DLD1 (cell line): Measurements from ENCODE around the gene SLC26A1.

Experiments
- in situ Hi-C: cut with HindIII; loops from 2 replicates; pipeline ENCODE4 v1.10.0; 2017; ENCODE audit warnings: low sequenced_read_pairs

The SLC26A1 gene

DNA sequence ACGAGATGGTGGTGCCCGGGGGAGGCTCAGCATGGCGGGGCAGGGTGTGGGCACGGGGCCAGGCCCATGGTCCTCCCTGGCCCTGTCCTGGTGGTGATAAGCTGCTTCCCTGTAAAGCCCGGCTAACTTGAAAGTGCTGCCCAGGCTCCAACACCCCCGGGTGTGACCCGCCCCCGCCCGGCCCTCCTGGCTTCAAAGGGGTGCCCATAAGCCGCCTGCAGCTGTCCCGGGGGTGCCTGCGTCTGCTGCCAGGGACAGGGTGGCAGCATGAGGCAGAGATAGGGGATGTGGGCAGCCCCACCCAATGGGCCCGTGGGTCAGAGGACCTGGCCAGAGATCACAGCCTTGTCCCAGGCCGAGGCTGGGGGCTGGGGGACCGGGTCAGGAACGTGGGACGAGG is 36.3 kb upstream of the SLC26A1 start:
- in situ Hi-C loops: no loop called here

DNA sequence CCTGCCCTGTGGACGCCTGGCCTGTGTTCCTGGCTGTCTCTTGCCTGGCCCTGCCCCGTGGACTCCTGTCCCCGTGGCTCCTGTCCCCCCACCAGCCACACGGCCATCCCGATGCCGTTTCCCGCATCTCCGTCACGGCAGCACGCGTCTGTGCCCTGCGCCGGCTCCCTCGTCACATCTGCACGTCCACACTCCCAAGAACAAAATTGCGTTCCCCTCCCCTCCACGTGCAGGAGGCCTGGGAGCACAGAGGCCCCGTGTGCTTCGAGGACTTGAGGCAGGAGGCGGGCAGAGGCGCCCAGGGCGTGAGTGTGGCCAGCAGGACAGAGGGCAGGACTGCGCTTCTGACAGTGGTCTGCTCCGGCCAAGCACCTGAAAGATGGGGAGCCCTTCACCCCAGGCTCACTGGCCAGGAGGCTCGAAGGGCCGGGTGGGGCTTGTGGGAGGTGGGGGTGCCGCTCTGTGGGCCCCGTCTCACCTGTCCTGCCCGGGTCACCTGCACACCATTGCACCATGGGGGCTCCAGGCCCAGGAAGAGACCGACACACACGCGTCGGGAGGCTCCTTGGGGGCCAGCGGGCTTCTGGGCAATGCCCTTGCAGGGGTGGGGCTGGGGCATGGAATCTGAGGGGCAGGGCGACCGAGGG is 35.5 kb upstream of the SLC26A1 start:
- in situ Hi-C loops: no loop called here

DNA sequence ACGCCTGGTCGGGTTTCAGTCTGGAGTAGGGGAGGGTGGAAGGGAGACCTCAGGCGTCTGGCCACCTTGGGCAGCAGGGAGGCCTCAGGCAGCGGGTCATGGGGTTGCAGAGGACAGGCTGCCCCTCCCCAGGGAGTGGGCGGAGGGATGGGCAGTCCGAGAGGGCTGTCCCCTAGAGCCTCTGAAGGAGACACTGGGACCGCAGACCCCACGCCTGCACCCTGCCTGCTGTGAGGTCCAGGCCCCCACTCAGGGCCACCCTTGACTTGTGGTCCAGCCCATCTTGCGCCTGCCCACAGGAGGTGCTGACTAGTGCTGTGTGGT is 34.7 kb upstream of the SLC26A1 start:
- in situ Hi-C loops: no loop called here

DNA sequence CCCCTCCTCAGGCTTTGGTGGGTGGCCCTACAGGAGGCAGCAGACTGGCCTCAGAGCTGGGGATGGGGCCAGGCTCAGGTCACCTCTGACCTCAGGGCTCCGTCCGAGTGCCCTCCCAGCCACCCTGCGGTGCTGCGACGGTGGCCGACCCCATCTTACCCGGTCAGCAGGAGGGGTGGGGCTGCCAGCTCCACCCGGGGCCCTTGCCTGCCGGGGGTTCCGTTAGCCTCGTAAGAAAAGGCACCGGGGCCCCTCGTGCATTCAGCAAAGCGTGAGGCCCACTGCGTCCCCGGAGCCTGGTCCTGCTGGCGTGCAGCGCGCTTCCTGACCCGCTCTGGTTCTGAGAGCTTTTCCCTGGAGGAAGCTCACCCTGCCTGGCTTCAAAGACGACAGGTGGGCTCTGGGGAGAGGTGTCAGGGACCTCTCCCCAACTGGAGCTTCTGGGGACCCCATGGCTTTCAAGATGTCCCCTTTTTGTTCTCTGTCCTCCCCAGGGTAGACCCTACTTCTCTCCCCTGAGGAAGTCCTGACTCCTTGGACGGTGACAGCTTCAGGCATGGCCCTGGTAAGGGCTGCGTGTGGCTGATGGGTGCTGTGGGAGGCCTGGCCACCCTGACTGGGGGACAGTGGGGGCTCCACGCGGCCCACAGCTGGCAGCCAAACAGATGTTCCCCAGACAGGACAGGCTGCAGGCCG is 34.2 kb upstream of the SLC26A1 start:
- in situ Hi-C loops: no loop called here

- in situ Hi-C loops: no loop called here
Observed at GRCh38 chr4:1026115-1026514, 32.9 kb upstream of the SLC26A1 start.

- in situ Hi-C loops: no loop called here
Observed at GRCh38 chr4:1024882-1025545, 31.8 kb upstream of the SLC26A1 start.

DNA sequence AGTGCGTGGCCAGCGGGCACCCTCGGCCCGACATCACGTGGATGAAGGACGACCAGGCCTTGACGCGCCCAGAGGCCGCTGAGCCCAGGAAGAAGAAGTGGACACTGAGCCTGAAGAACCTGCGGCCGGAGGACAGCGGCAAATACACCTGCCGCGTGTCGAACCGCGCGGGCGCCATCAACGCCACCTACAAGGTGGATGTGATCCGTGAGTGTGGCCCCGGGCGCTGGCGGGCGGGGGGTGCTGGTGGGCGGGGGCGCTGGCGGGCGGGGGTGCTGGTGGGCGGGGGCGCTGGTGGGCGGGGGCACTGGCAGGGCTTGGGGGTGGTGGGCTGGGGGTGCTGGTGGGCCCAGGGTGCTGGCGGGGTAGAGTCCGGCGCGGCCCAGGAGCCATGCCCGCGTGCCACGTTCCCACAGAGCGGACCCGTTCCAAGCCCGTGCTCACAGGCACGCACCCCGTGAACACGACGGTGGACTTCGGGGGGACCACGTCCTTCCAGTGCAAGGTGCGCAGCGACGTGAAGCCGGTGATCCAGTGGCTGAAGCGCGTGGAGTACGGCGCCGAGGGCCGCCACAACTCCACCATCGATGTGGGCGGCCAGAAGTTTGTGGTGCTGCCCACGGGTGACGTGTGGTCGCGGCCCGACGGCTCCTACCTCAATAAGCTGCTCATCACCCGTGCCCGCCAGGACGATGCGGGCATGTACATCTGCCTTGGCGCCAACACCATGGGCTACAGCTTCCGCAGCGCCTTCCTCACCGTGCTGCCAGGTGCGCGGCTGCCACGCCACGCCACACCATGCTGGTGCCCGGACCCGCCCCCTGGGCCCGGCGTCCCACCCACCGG is 30.9 kb upstream of the SLC26A1 start:
- in situ Hi-C loops: no loop called here

- in situ Hi-C loops: no loop called here
Observed at GRCh38 chr4:1023075-1023640, 30.0 kb upstream of the SLC26A1 start.

GRCh38 chr4:1022739-1023066 is 29.5 kb upstream of the SLC26A1 start:
- in situ Hi-C loops: no loop called here

GRCh38 chr4:1022051-1022738 is 29.0 kb upstream of the SLC26A1 start:
- in situ Hi-C loops: no loop called here

- in situ Hi-C loops: no loop called here
Observed at GRCh38 chr4:1021386-1022050, 28.3 kb upstream of the SLC26A1 start.

- in situ Hi-C loops: no loop called here
Observed at GRCh38 chr4:1019729-1020470, 26.7 kb upstream of the SLC26A1 start.

DNA sequence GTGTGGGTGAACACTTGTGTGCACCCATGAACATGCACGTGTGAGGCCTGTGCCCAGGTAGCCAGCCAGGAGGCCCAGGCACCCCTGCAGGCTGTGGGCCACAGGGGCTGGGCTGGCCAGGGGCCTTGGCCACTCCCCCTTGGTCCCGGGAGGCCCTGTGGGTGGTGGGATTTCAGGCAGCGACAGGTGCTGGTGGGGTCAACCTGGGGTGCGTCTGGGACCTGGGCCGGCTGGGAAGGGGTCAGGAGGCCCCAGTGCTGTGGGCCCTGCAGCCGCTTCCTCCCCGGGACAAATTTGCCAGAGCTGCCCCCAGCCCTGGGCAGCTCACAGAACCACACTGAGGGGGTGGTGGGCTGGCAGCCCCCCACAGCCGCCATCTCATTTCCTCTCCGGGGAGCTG is 26.1 kb upstream of the SLC26A1 start:
- in situ Hi-C loops: no loop called here

DNA sequence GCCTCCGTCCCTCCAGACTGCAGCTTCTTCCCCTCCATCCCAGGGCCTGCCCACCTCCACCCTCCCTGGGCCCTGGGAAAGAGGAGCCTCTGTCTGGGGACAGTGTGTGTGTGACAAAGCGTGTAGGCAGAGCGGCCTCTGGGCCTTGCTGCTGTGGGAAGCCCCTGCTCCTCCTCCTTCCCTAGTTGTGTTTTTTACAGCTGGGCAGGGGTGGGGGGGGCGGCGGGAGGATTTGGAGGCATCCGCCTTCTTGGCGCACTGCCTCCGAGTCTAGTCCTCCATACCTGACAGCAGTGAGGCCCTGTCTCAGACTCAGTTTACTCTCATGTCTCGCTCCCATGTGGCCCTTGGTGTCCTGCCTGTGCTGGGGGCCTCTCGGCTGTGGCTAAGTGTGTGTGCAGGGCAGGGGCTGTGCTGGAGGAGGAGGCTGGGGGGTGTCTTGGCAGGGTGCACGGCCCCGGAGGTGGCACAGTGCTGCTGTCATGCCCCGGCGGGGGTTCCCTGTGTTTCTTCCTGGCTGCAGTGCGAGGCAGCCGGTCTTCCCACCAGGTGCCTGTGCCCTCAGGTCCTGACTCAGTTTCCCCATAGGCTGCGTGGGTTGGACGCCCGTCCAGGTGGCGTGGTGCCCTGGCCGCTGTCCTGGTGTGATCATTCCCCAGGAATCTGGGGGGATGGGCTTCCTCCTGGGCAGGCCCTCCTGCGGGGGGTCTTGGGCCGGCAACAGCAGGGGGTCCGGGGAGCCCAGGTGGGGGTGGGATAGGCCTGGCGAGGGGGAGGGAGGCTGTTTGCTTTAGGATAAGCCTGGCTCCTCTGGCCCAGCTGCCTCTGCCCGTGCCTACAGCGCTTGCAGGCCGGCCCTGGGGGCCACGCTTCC is 25.2 kb upstream of the SLC26A1 start:
- in situ Hi-C loops: no loop called here

DNA sequence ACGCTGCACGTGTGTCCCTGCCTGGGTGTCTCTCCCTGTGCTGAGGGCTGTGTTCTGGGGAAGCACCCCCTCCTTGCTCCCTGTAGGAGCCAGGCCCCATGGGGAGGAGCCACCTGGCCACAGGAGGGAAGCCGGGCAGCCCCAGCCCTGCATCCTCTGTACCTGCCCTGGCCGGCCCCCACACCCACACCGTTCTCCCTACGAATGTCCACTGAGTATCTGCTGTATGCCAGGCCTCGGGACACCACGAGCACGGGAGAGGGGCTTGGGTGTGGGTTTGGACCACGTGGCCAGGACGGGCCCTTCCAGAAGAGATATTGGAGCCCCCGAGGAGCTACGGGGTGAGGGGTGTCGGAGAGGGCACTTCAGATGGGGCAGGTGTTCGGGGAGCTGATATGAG is 24.5 kb upstream of the SLC26A1 start:
- in situ Hi-C loops: no loop called here

GRCh38 chr4:1017211-1017610 is 24.0 kb upstream of the SLC26A1 start:
- in situ Hi-C loops: no loop called here

- in situ Hi-C loops: no loop called here
Observed at GRCh38 chr4:1015746-1016145, 22.5 kb upstream of the SLC26A1 start.

GRCh38 chr4:1015179-1015578 is 22.0 kb upstream of the SLC26A1 start:
- in situ Hi-C loops: no loop called here
